CD14-positive monocyte (primary cell): Measurements from ENCODE around the gene CSNK1G1. TPM values are rescaled to one million over a fixed set of nuclear protein-coding genes. Genes with fewer than 3 reads are reported as not detected.
A peak's percentile ranks its signal among the peaks of the same experiment; 100 is the strongest.

Source experiments
- DNase-seq, 3 donors: peaks; one replicate each; pipeline ENCODE4 v3.0.0-alpha.2; 2011 to 2022
- H2AFZ ChIP-seq: 2 replicates; pipeline ENCODE4 v1.6.0; 2012; ENCODE audit warnings: mild to moderate bottlenecking, low read depth, low read length, inconsistent platforms; ENCODE audit not compliant: insufficient read depth, poor library complexity, severe bottlenecking
- H3K27ac ChIP-seq, 2 donors: 1 replicate in 1 of 2; 2 replicates in 1 of 2; pipeline ENCODE4 v1.5.1; 2012 to 2013; ENCODE audit warnings: low read length in 2 of 2, control low read depth in 1 of 2, inconsistent platforms in 1 of 2, low read depth in 1 of 2, mild to moderate bottlenecking in 1 of 2
- H3K27me3 ChIP-seq, 2 donors: one replicate each; pipeline versions ENCODE4 v1.6.0 to v1.6.1; 2011 to 2013; ENCODE audit warnings: low read length in 2 of 2; ENCODE audit not compliant: control insufficient read depth in 2 of 2, insufficient read depth in 2 of 2
- H3K36me3 ChIP-seq, 2 donors: replicated peaks in 1 of 2; 1 replicate in 1 of 2; 2 replicates in 1 of 2; pipeline versions ENCODE4 v1.5.1 to v1.6.1; 2012 to 2013; ENCODE audit warnings: low read length in 2 of 2, control low read depth in 1 of 2, inconsistent platforms in 1 of 2, mild to moderate bottlenecking in 1 of 2; ENCODE audit not compliant: insufficient read depth in 2 of 2, control insufficient read depth in 1 of 2
- H3K4me1 ChIP-seq, 2 donors: 1 replicate in 1 of 2; 2 replicates in 1 of 2; pipeline versions ENCODE4 v1.5.1 to v1.6.1; 2012 to 2013; ENCODE audit warnings: low read length in 2 of 2, control low read depth in 1 of 2, inconsistent platforms in 1 of 2, mild to moderate bottlenecking in 1 of 2, moderate library complexity in 1 of 2; ENCODE audit not compliant: insufficient read depth in 2 of 2, control insufficient read depth in 1 of 2
- H3K4me2 ChIP-seq: replicated peaks from 2 replicates; pipeline ENCODE3; 2012; ENCODE audit warnings: low read length, moderate library complexity, mild to moderate bottlenecking; ENCODE audit not compliant: poor library complexity, severe bottlenecking; ENCODE audit errors: extremely low read depth
- H3K4me3 ChIP-seq, 3 experiments: fragments of 200-600 bp in 1 of 3; sonication (generic) in 1 of 3; replicated peaks in 1 of 3; 1 replicate in 2 of 3; 2 replicates in 1 of 3; pipeline ENCODE4 v1.5.1; 2011 to 2013; ENCODE audit warnings: low read length in 3 of 3, mild to moderate bottlenecking in 3 of 3, control low read depth in 2 of 3, low read depth in 2 of 3, inconsistent platforms in 1 of 3, moderate library complexity in 1 of 3
- H3K79me2 ChIP-seq: 2 replicates; pipeline ENCODE4 v1.6.0; 2012; ENCODE audit warnings: mild to moderate bottlenecking, control low read depth, inconsistent platforms, low read length, moderate library complexity; ENCODE audit not compliant: insufficient read depth
- H3K9ac ChIP-seq: 2 replicates; pipeline ENCODE4 v1.6.0; 2017; ENCODE audit warnings: low read length, mild to moderate bottlenecking; ENCODE audit not compliant: insufficient read depth, poor library complexity, severe bottlenecking
- H3K9me3 ChIP-seq, 2 donors: replicated peaks in 1 of 2; 1 replicate in 1 of 2; 2 replicates in 1 of 2; pipeline versions ENCODE4 v1.5.1 to v1.6.1; 2012 to 2013; ENCODE audit warnings: low read length in 2 of 2, control low read depth in 1 of 2; ENCODE audit not compliant: control insufficient read depth in 1 of 2, insufficient read depth in 1 of 2
- H4K20me1 ChIP-seq: 2 replicates; pipeline ENCODE4 v1.6.0; 2012; ENCODE audit warnings: mild to moderate bottlenecking, low read length, control low read depth, moderate library complexity; ENCODE audit not compliant: insufficient read depth
- H3K27ac Mint-ChIP-seq, 7 donors: one replicate each; pipeline ENCODE4 v1.8.0; 2020; ENCODE audit warnings: mild to moderate bottlenecking in 7 of 7, mixed read lengths in 7 of 7, moderate library complexity in 6 of 7, inconsistent platforms in 2 of 7
- H3K27me3 Mint-ChIP-seq, 3 donors: one replicate each; pipeline ENCODE4 v1.8.0; 2021 to 2022; ENCODE audit warnings: low read depth in 3 of 3, mild to moderate bottlenecking in 3 of 3, mixed read lengths in 3 of 3, moderate library complexity in 3 of 3, inconsistent platforms in 1 of 3
- H3K36me3 Mint-ChIP-seq, 2 donors: one replicate each; pipeline ENCODE4 v1.8.0; 2020; ENCODE audit warnings: mixed read lengths in 2 of 2, inconsistent platforms in 1 of 2, mild to moderate bottlenecking in 1 of 2
- H3K4me1 Mint-ChIP-seq: one replicate; pipeline ENCODE4 v1.8.0; 2020; ENCODE audit warnings: mild to moderate bottlenecking, mixed read lengths
- H3K4me3 Mint-ChIP-seq, 2 donors: one replicate each; pipeline ENCODE4 v1.8.0; 2020; ENCODE audit warnings: mild to moderate bottlenecking in 2 of 2, mixed read lengths in 2 of 2, moderate library complexity in 1 of 2
- H3K9me3 Mint-ChIP-seq, 7 donors: one replicate each; pipeline ENCODE4 v1.8.0; 2020 to 2022; ENCODE audit warnings: mixed read lengths in 7 of 7, mild to moderate bottlenecking in 6 of 7, moderate library complexity in 6 of 7, inconsistent platforms in 2 of 7
- CTCF ChIP-seq: fragments of 200-600 bp; IDR thresholded peaks from one replicate; pipeline ENCODE4 v1.8.0; 2022; ENCODE audit warnings: antibody characterized with exemption, mild to moderate bottlenecking
- WGBS: methylation state at CpG from one replicate; pipeline ENCODE4 v1.1.5; 2013; ENCODE audit warnings: missing lambda C conversion rate; ENCODE audit not compliant: insufficient coverage; 5-methylcytosine and 5-hydroxymethylcytosine counted together
- intact Hi-C, 2 donors: fragments of 100-400 bp; cut with micrococcal nuclease; formaldehyde crosslinking; loops; one replicate each; pipeline versions ENCODE4 v1.15.0 to v1.15.1; 2023
- polyA plus RNA-seq, 3 donors: library from polyadenylated mRNA; depleted of rRNA in 1 of 3; unstranded in 2 of 3; stranded (reverse) in 1 of 3; fragments of 300-500 nt in 2 of 3; fragments of >200 nt in 1 of 3; fragmentation: Illumina TruSeq in 2 of 3; gene quantifications; 1 replicate in 2 of 3; 2 replicates in 1 of 3; pipeline ENCODE4 v1.2.3, GENCODE V29; 2012 to 2021

CSNK1G1 gene
- polyA plus RNA-seq, 3 donors: 4.3 to 8.6 (median 7.7) TPM

DNA sequence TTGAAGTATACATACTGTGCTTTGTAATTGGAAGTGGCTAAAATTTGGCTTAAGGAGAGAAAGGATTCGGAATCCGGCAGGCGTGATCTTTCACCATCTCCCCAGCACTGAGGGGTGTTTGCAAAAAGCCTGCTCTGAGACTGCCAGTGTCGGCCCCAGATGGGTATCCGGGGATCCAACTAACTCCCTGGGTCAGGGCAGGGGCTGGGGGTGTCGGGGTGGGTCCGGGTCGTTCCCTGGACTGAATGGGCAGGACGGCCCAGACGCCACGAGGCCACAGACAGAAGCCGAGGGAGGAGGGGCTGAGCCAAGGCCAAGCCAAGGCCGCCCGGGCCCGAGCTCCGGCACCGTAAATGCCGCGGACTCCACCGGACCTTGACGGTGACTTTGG is 193.5 kb downstream of the CSNK1G1 start:
- Mint-ChIP-seq H3K27ac (peak overlapping the region; percentile 91 to 96 (median 94)), H3K36me3 (peaks cover 35 to 38% of the 10 kb centered on the region in 2 donors), H3K4me1 (peaks cover 41% of the 10 kb centered on the region), H3K9me3 (no peaks in the 10 kb centered on the region), H3K4me3 (peak overlapping the region; percentile 94 to 96), H3K27me3 (peaks cover 0 to under 1% (median 0%) of the 10 kb centered on the region in 3 donors)
- peaks cover 49% of the 10 kb centered on the region for H3K79me2 ChIP-seq
- peak overlapping the region; percentile 89 to 94 for H3K27ac ChIP-seq
- 0% methylated on average over 18 of the region's 21 CpGs for WGBS
- H2AFZ ChIP-seq: peak overlapping the region; percentile 80
- peak overlapping the region; percentile 86 for H3K9ac ChIP-seq
- no peaks in the 10 kb centered on the region for H3K9me3 ChIP-seq
- peaks cover 30 to 32% of the 10 kb centered on the region in 2 donors for H3K36me3 ChIP-seq
- no peak for DNase-seq
- no peaks in the 10 kb centered on the region for H3K27me3 ChIP-seq
- peak overlapping the region; percentile 73 to 92 (median 85) for H3K4me3 ChIP-seq
- no peak for TF ChIP-seq CTCF
- H4K20me1 ChIP-seq: peaks cover 49% of the 10 kb centered on the region
- intact Hi-C loops: loop anchor here (2.0 to 10.0 kb wide), 5 partner anchors 68 to 300 kb away; partner anchors contain the start of genes CIAO2A (in 1 of the 2), CSNK1G1 (in 1 of the 2), SNX1 (in 1 of the 2) and TRIP4 (in 1 of the 2)
- peaks cover 29 to 37% of the 10 kb centered on the region in 2 donors for H3K4me1 ChIP-seq
- H3K4me2 ChIP-seq: peak overlapping the region; percentile 89

GRCh38 chr15:64161688-64162477 is 194.1 kb downstream of the CSNK1G1 start:
- DNase-seq: no peak
- intact Hi-C loops: loop anchor here (2.0 to 10.0 kb wide), 5 partner anchors 67 to 300 kb away; partner anchors contain the start of genes CIAO2A (in 1 of the 2), CSNK1G1 (in 1 of the 2), SNX1 (in 1 of the 2) and TRIP4 (in 1 of the 2)
- H3K4me1 ChIP-seq: peaks cover 29 to 37% of the 10 kb centered on the region in 2 donors

More at GRCh38 chr15:64161688-64162477, 194.1 kb downstream of the CSNK1G1 start:
- Mint-ChIP-seq H3K4me1 (peaks cover 39% of the 10 kb centered on the region), H3K36me3 (peaks cover 38 to 44% of the 10 kb centered on the region in 2 donors), H3K4me3 (peak overlapping the region; percentile 94 to 96), H3K9me3 (no peaks in the 10 kb centered on the region), H3K27ac (peak overlapping the region; percentile 91 to 96 (median 94)), H3K27me3 (no peaks in the 10 kb centered on the region)
- H3K9me3 ChIP-seq: no peaks in the 10 kb centered on the region
- no peaks in the 10 kb centered on the region for H3K27me3 ChIP-seq
- H3K4me3 ChIP-seq: peak overlapping the region; percentile 73 to 92 (median 85)
- H2AFZ ChIP-seq: peak overlapping the region; percentile 80
- 86% methylated on average over 5 of the region's 12 CpGs for WGBS
- H3K4me2 ChIP-seq: peak overlapping the region; percentile 89
- H3K36me3 ChIP-seq: peaks cover 36 to 38% of the 10 kb centered on the region in 2 donors
- TF ChIP-seq CTCF: no peak
- H3K79me2 ChIP-seq: peaks cover 49% of the 10 kb centered on the region
- H3K27ac ChIP-seq: peak overlapping the region; percentile 89 to 94
- peaks cover 55% of the 10 kb centered on the region for H4K20me1 ChIP-seq
- peak overlapping the region; percentile 86 for H3K9ac ChIP-seq
